ENCODE results near the gene KIF21A. TPM values are rescaled to one million over a fixed set of nuclear protein-coding genes. Genes with fewer than 3 reads are reported as not detected.

The KIF21A gene
- total RNA-seq, 1 donor from 2014 or later: 14.5 TPM

GRCh38 chr12:39448038-39448437 is 5.1 kb upstream of the KIF21A start:
- no peak for TF ChIP-seq CTCF (conservative IDR thresholded peaks at IDR 0.05; ENCODE audit: low read depth, low read length)
- no peak for DNase-seq (ENCODE audit: low read depth)
- no peak overlapping the region for H3K4me3 ChIP-seq (ENCODE audit: low read depth, low read length)

DNA sequence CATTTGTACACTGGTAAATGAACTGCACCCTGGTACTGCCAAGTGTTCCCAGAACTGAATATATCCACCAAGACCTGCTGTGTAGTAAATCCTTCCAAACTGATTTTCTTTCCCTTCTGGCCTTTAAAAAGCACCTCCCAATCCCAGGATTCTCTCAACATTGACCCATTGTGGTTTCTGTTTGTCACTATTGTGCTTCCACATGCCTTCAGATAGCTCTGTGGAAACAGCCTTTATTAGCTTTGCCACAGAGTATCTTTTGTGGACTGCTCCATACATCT is 949 bp upstream of the KIF21A start:
- H3K4me3 ChIP-seq (ENCODE audit: low read depth, low read length): peak overlapping the region; percentile 79
- DNase-seq (ENCODE audit: low read depth): no peak
- TF ChIP-seq CTCF (conservative IDR thresholded peaks at IDR 0.05; ENCODE audit: low read depth, low read length): no peak

DNA sequence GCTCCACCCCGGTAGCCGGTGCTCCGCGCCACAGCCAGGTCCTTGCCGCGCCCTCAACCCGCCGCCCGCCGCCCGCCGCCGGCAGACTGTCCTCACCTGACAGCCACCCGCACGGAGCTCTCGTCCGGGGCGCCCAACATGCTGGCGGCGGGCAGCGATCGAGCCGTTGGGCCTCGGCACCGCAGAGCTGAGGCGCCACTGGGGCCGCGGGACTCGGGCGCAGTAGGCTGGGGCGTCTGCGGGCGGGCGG is 164 bp downstream of the KIF21A start:
- TF ChIP-seq CTCF (conservative IDR thresholded peaks at IDR 0.05; ENCODE audit: low read depth, low read length): no peak
- peak overlapping the region; percentile 79 for H3K4me3 ChIP-seq (ENCODE audit: low read depth, low read length)

GRCh38 chr12:39441963-39442830 is 723 bp downstream of the KIF21A start:
- TF ChIP-seq CTCF (conservative IDR thresholded peaks at IDR 0.05; ENCODE audit: low read depth, low read length): no peak
- peak overlapping the region; percentile 79 for H3K4me3 ChIP-seq (ENCODE audit: low read depth, low read length)
- peak; percentile 43 for DNase-seq (ENCODE audit: low read depth)

More for the DNA sequence above, 164 bp downstream of the KIF21A start:
- DNase-seq (ENCODE audit: low read depth): no peak

- DNase-seq (ENCODE audit: low read depth): no peak
- peak overlapping the region; percentile 79 for H3K4me3 ChIP-seq (ENCODE audit: low read depth, low read length)
- no peak for TF ChIP-seq CTCF (conservative IDR thresholded peaks at IDR 0.05; ENCODE audit: low read depth, low read length)
Measured at GRCh38 chr12:39441189-39441962, 1.5 kb downstream of the KIF21A start.

DNA sequence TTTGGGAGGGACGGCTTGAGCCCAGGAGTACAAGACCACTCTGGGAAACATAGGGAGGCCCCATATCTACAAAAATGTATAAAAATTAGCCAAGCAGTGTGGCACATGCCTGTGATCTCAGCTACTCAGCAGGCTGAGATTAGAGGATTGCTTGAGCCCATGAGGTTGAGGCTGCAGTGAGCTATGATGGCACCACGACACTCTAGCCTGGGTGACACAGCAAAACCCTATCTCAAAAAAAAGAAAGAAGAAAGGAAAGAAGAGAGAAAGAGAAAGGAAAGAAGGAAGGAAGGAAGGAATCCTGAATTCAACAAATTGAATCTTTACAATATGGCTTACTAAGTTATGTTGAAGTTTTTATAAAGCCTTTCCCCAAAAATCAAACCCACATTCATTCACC is 2.1 kb downstream of the KIF21A start:
- no peak for DNase-seq (ENCODE audit: low read depth)
- peak overlapping the region; percentile 79 for H3K4me3 ChIP-seq (ENCODE audit: low read depth, low read length)
- no peak for TF ChIP-seq CTCF (conservative IDR thresholded peaks at IDR 0.05; ENCODE audit: low read depth, low read length)

All from epithelial cell of proximal tubule (primary cell).